NB4 (cell line): ENCODE data around the gene CREBRF.
"Not testable (repeated sequence)": the region's sequence is repeated elsewhere in the genome, so short reads cannot be mapped to it uniquely, and the experiment has no call there.

Experiments used
- DNase-seq: peaks from one replicate; pipeline ENCODE4 v3.0.0; 2010; ENCODE audit warnings: low read depth
- H3K4me3 ChIP-seq: one replicate; pipeline ENCODE4 v1.5.1; 2011; ENCODE audit warnings: mild to moderate bottlenecking, low read depth, low read length, moderate library complexity
- MYC ChIP-seq: IDR thresholded peaks from 2 replicates; pipeline ENCODE4 v1.6.1; 2011; ENCODE audit warnings: low read depth, low read length
- POLR2A ChIP-seq: IDR thresholded peaks from 2 replicates; pipeline ENCODE4 v1.6.1; 2011; ENCODE audit warnings: mild to moderate bottlenecking; ENCODE audit not compliant: insufficient read length; ENCODE audit errors: extremely low read depth
- TF ChIP-seq, protein P1 (sequence below): IDR thresholded peaks from 2 replicates; pipeline ENCODE4 v1.6.1; 2011; ENCODE audit warnings: low read depth, low read length
- TF ChIP-seq, protein P2 (sequence below): IDR thresholded peaks from one replicate; pipeline ENCODE4 v1.5.1; 2012; ENCODE audit warnings: low read depth, low read length

Gene CREBRF

DNA sequence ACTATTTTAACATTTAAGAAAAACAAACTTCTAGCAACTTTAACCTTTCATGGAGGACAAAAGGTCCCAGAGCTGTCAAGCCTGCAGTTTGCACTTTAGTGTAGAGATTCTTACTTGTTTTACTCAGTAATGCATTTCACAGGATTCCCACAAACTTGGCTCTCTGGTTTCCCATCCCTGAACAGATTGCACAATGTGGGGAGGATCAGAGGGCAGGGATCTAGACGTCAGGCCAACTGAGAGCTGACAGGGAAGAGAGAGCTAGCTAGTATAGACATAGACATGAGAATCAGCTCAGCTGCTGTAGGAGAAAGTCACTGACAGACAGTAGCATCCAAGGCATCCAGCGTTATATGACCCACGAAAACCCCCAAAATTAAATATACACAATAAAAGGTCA lies 67.3 kb downstream of the CREBRF start:
- TF ChIP-seq, protein P1, sequence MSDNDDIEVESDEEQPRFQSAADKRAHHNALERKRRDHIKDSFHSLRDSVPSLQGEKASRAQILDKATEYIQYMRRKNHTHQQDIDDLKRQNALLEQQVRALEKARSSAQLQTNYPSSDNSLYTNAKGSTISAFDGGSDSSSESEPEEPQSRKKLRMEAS, result no peak
- TF ChIP-seq, protein P2, sequence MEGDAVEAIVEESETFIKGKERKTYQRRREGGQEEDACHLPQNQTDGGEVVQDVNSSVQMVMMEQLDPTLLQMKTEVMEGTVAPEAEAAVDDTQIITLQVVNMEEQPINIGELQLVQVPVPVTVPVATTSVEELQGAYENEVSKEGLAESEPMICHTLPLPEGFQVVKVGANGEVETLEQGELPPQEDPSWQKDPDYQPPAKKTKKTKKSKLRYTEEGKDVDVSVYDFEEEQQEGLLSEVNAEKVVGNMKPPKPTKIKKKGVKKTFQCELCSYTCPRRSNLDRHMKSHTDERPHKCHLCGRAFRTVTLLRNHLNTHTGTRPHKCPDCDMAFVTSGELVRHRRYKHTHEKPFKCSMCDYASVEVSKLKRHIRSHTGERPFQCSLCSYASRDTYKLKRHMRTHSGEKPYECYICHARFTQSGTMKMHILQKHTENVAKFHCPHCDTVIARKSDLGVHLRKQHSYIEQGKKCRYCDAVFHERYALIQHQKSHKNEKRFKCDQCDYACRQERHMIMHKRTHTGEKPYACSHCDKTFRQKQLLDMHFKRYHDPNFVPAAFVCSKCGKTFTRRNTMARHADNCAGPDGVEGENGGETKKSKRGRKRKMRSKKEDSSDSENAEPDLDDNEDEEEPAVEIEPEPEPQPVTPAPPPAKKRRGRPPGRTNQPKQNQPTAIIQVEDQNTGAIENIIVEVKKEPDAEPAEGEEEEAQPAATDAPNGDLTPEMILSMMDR, result no peak
- TF ChIP-seq MYC, result no peak
- no peak for TF ChIP-seq POLR2A
- no peak for DNase-seq
- H3K4me3 ChIP-seq, result no peak overlapping the region

DNA sequence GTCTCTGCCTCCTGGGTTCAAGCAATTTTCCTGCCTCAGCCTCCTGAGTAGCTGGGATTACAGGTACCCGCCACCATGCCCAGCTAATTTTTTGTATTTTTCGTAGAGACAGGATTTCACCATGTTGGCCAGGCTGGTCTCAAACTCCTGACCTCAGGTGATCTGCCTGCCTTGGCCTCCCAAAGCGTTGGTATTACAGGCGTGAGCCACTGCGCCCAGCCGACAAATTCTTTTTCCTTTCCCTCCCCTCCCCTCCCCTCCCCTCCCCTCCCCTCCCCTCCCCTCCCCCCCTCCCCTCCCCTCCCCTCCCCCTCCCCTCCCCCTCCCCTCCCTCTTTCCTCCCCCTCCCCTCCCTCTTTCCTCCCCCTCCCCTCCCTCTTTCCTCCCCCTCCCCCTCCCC lies 76.0 kb downstream of the CREBRF start:
- not testable (repeated sequence) for H3K4me3 ChIP-seq, DNase-seq

DNA sequence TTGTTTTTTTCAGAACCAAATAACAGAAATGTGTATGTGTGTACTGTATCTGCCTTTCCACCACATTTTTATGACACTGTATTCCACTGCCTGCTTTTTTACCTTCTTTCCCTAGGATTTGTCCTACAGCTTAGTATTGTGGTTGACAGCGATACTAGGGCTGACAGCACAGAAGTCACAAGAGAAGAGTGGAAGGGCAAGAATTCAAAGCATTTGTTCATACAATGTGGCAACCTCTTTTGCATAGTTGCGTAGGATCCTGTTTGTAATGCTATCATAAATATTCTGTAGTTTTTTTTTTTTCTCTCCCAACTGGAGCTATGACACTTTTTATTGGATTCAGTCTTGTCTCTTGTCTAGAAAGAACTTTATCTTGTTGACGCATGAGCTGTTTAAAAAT lies 82.6 kb downstream of the CREBRF start:
- H3K4me3 ChIP-seq, result no peak overlapping the region
- TF ChIP-seq POLR2A, result no peak
- no peak for TF ChIP-seq MYC
- TF ChIP-seq, protein P2, result no peak
- TF ChIP-seq, protein P1, result no peak
- no peak for DNase-seq

DNA sequence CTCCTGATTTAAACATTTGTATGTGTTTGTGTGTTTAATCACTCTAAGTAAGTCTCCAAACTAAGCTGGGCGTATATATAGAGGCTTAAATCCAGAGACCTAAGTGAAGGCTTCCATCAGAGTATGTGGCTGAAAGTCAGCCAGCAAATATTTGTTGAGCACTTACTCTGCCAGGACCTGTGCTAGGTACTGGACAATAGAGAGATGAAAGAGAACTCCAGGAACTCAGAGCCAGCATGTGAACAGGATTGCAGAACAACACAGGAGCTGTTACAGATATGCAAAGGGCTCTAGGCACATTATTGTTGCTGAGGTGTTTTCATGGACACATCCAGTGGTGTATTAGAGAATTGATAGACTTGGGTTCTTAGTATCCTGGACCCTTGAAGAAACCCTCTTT lies 83.5 kb downstream of the CREBRF start:
- no peak for TF ChIP-seq MYC
- TF ChIP-seq, protein P2, result no peak
- TF ChIP-seq POLR2A, result no peak
- TF ChIP-seq, protein P1, result no peak
- no peak overlapping the region for H3K4me3 ChIP-seq
- DNase-seq, result no peak

DNA sequence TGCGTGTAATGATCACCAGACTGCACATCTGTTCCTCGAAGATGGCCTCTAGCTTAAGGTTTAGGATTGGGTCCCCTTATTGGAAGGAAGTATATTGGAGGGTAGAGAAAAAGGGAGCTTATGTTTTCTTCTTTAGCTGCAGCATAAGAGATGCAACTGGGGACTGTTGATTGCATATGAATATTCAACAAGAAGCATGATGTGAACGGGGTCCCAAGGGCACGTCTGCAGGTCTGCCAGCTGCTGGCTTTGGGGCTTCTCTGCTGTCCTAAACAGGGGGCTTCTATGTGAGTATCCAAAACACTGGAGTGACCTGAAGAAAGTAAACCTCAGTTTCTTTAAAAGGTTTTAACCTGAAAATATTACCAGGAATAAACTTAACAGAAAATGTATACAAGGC lies 84.6 kb downstream of the CREBRF start:
- DNase-seq, result no peak
- TF ChIP-seq, protein P2, result no peak
- TF ChIP-seq, protein P1, result no peak
- TF ChIP-seq POLR2A, result no peak
- no peak for TF ChIP-seq MYC
- H3K4me3 ChIP-seq, result no peak overlapping the region

DNA sequence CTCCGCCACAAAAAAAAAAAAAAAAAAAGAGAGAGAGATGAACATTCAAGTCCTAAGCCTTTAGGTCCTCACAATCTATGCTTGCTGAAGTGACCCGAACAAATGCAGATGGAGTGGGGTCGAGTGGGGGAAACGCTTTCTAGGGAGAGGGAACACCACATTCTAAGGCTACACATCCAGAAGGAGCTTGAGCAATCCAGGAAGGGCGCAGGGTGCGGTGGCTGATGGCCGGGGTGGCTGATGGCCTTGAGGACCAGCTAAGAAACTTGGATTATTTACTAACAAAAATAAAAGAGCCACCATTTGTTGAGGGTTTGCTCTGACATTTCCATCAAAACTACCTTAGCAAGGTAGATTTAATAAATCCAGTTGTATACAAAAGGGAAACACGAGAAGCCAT lies 87.4 kb downstream of the CREBRF start:
- no peak overlapping the region for H3K4me3 ChIP-seq
- TF ChIP-seq, protein P2, result no peak
- no peak for TF ChIP-seq MYC
- TF ChIP-seq POLR2A, result no peak
- TF ChIP-seq, protein P1, result no peak
- no peak for DNase-seq
